Mesothelial cell of epicardium (in vitro differentiated cells): ENCODE results near the gene NUMBL. TPM values are rescaled to one million over a fixed set of nuclear protein-coding genes. Genes with fewer than 3 reads are reported as not detected.

ENCODE experiments used
- DNase-seq, 2 experiments: peaks; one replicate each; pipeline ENCODE4 v3.0.0; 2021; ENCODE audit warnings: low spot score in 2 of 2; ENCODE audit not compliant: unreplicated experiment in 2 of 2
- H3K27ac Mint-ChIP-seq: 2 replicates; pipeline ENCODE4 v1.8.0; 2021; ENCODE audit warnings: mixed read lengths
- H3K27me3 Mint-ChIP-seq: 2 replicates; pipeline ENCODE4 v1.8.0; 2021; ENCODE audit warnings: low read depth, mixed read lengths
- H3K36me3 Mint-ChIP-seq: 2 replicates; pipeline ENCODE4 v1.8.0; 2021; ENCODE audit warnings: mixed read lengths
- H3K4me1 Mint-ChIP-seq: 2 replicates; pipeline ENCODE4 v1.8.0; 2021; ENCODE audit warnings: mixed read lengths
- H3K4me3 Mint-ChIP-seq: 2 replicates; pipeline ENCODE4 v1.8.0; 2021; ENCODE audit warnings: mild to moderate bottlenecking, moderate library complexity, mixed read lengths
- H3K9me3 Mint-ChIP-seq: 2 replicates; pipeline ENCODE4 v1.8.0; 2021; ENCODE audit warnings: mixed read lengths
- total RNA-seq: library from RNA; stranded (reverse); gene quantifications from 3 replicates; pipeline ENCODE4 v1.2.1, GENCODE V29; 2021
- TF ChIP-seq, protein P1 (sequence below): fragments of 200-600 bp; sonication (generic); IDR thresholded peaks from one replicate; pipeline ENCODE4 v1.5.0; 2021; ENCODE audit warnings: antibody characterized with exemption; ENCODE audit not compliant: unreplicated experiment

NUMBL gene
- 35.0 to 42.5 TPM (median 39.2 TPM) in 3 replicates for total RNA-seq

DNA sequence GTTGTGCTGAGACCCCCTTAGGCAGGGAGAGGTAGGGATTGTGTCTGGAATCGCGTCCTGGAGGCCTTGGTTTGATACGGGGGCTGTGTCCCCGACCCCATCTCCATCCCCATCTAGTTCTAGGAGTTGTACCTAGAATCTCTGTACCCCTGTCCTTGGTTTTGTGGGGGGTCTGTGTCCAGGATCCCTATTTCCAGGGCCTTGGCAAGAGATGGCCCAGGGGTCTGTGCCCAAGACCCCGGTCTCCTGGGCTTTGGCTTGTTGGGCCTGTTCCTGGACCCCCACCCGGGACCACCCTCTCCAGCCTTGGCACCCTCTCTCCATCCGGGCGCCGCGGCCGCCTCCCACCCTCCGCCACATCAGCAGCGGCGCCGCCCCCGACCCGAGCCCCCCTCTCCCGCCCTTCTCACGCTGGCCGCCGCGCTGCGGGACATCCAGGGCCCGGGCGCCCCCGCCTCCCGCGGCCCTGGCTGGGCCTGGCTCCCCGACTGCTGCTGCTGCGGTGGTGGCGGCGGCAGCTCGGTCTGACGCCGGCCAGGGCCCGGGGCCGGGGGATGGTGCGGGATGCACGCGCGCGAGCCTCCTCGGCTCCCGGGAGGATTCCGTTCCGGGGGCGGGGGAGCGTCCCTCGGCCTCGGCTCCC is at the start of gene NUMBL:
Gene NUMBL (minus strand): TSS at position 602 of the 643 bp plus-strand sequence. CDS start 168 bp downstream, at position 434.
- H3K9me3 Mint-ChIP-seq, result no peaks in the 10 kb centered on the region
- H3K4me1 Mint-ChIP-seq, result peaks cover 3% of the 10 kb centered on the region
- H3K4me3 Mint-ChIP-seq, result peak within 1 kb of the TSS; percentile 75
- TF ChIP-seq, protein P1, sequence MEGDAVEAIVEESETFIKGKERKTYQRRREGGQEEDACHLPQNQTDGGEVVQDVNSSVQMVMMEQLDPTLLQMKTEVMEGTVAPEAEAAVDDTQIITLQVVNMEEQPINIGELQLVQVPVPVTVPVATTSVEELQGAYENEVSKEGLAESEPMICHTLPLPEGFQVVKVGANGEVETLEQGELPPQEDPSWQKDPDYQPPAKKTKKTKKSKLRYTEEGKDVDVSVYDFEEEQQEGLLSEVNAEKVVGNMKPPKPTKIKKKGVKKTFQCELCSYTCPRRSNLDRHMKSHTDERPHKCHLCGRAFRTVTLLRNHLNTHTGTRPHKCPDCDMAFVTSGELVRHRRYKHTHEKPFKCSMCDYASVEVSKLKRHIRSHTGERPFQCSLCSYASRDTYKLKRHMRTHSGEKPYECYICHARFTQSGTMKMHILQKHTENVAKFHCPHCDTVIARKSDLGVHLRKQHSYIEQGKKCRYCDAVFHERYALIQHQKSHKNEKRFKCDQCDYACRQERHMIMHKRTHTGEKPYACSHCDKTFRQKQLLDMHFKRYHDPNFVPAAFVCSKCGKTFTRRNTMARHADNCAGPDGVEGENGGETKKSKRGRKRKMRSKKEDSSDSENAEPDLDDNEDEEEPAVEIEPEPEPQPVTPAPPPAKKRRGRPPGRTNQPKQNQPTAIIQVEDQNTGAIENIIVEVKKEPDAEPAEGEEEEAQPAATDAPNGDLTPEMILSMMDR, result no peak
- H3K36me3 Mint-ChIP-seq, result peaks cover 16% of the 10 kb centered on the region
- DNase-seq, result no peak
- H3K27ac Mint-ChIP-seq, result peak within 1 kb of the TSS; percentile 89
- no peaks in the 10 kb centered on the region for H3K27me3 Mint-ChIP-seq

DNA sequence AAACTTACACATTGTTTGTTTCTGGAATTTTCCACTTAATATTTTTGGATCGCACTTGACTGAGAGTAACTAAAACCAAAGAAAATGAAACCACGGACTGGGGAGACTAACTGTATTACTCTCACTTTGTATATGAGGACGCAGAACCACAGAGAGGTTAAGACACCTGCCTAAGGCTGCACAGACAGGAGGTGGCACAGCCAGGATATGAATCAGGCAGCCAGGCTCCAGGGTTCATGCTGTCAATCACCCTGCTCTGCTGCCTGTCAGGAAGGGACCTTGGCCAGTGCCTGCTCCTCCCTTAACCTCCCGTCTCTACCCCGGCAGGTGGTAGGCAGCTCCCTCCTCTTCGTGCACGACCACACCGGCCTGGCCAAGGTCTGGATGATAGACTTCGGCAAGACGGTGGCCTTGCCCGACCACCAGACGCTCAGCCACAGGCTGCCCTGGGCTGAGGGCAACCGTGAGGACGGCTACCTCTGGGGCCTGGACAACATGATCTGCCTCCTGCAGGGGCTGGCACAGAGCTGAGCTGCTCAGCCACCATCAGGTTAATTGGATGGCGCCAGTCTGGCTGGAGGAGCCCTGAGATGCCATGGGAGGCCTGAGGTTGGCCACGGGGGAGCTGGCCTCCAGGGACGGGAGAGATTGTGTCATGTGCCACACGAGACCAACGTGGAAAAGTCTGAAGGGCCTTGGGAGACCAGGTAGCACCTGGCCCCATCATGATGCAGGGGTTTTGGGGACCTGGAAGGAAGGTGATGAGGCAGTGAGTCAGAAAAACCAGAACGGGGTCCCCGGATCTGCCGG is 48.8 kb upstream of the NUMBL start:
- Mint-ChIP-seq H3K9me3 (no peaks in the 10 kb centered on the region), H3K27ac (peak overlapping the region; percentile 26)

GRCh38 chr19:40737102-40737644 is 46.7 kb upstream of the NUMBL start:
- H3K27ac Mint-ChIP-seq, result no peak overlapping the region
- TF ChIP-seq, protein P1, result no peak
- no peaks in the 10 kb centered on the region for H3K27me3 Mint-ChIP-seq
- no peaks in the 10 kb centered on the region for H3K9me3 Mint-ChIP-seq
- no peak overlapping the region for H3K4me3 Mint-ChIP-seq
- H3K4me1 Mint-ChIP-seq, result no peaks in the 10 kb centered on the region
- DNase-seq, result no peak
- H3K36me3 Mint-ChIP-seq, result peaks cover 32% of the 10 kb centered on the region

More for the DNA sequence above, 48.8 kb upstream of the NUMBL start:
- Mint-ChIP-seq H3K27me3 (no peaks in the 10 kb centered on the region), H3K36me3 (peaks cover 22% of the 10 kb centered on the region), H3K4me1 (no peaks in the 10 kb centered on the region), H3K4me3 (no peak overlapping the region)
- no peak for DNase-seq
- TF ChIP-seq, protein P1, result no peak

DNA sequence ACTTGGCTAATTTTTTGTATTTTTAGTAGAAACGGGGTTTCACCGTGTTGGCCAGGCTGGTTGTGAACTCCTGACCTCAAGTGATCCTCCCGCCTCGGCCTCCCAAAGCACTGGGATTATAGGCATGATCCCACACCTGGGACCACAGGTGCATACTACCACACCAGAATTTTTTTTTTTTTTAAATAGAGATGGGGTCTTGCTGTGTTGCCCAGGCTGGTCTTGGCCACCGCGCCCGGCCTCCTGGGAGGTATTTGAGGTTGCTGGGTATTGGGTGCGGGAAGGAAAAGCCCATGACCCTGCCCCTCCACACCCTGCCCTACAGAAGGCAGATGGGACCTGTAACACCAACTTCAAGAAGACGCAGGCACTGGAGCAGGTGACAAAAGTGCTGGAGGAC is 46.2 kb upstream of the NUMBL start:
- H3K4me1 Mint-ChIP-seq, result no peaks in the 10 kb centered on the region
- H3K9me3 Mint-ChIP-seq, result no peaks in the 10 kb centered on the region
- TF ChIP-seq, protein P1, result no peak
- H3K4me3 Mint-ChIP-seq, result no peak overlapping the region
- H3K27ac Mint-ChIP-seq, result no peak overlapping the region
- H3K27me3 Mint-ChIP-seq, result no peaks in the 10 kb centered on the region
- DNase-seq, result no peak
- H3K36me3 Mint-ChIP-seq, result peaks cover 33% of the 10 kb centered on the region

DNA sequence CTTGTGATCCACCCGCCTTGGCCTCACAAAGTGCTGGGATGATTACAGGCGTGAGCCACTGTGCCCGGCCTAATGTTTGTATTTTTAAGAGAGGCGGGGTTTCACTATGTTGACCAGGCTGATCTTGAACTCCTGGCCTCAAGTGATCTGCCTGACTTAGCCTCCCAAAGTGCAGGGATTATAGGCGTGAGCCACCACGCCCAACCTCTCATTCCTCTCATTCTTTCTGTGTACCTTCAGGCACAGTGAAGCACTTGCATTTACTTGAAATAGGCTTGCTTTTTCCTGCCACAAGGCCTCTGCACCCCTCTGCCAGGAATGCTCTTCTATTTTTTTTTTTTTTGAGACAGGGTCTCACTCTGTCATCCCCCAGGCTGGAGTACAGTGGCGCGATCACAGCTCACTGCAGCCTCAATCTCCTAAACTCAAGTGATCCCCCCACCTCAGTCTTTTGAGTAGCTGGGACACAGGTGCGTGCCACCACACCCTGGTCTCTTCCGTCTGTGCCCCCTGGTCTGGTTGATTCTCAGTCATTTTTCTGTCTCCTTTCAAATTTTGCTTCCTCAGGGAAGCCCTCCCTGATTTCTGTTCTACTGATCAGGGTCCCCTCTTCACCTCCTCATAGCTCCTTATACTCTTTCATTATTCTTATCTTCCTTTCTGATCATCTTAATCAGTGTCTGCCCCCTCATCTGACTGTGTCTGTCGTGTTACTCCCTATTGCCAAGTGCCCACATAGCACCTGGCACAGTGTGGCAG is 44.7 kb upstream of the NUMBL start:
- no peaks in the 10 kb centered on the region for H3K9me3 Mint-ChIP-seq
- DNase-seq, result no peak
- H3K27ac Mint-ChIP-seq, result peak overlapping the region; percentile 20
- H3K36me3 Mint-ChIP-seq, result peaks cover 43% of the 10 kb centered on the region
- no peaks in the 10 kb centered on the region for H3K4me1 Mint-ChIP-seq
- H3K27me3 Mint-ChIP-seq, result no peaks in the 10 kb centered on the region
- H3K4me3 Mint-ChIP-seq, result no peak overlapping the region
- TF ChIP-seq, protein P1, result no peak
